H1 (cell line): ENCODE data around the gene DPEP1. TPM values are rescaled to one million over a fixed set of nuclear protein-coding genes. Genes with fewer than 3 reads are reported as not detected.

Source experiments
- CTCF ChIA-PET: fragments of 300-600 bp; sonication (Branson Sonifier 250); formaldehyde crosslinking; loops from one replicate; lab custom pipeline; 2021; ENCODE audit not compliant: partially characterized antibody; lab: Charles Lee
- POLR2A ChIA-PET: fragments of 300-600 bp; sonication (Branson Sonifier 250); formaldehyde crosslinking; loops from one replicate; lab custom pipeline; 2021; ENCODE audit warnings: inconsistent platforms; ENCODE audit not compliant: partially characterized antibody; lab: Charles Lee
- DNase-seq, 2 experiments: peaks; one replicate each; pipeline versions ENCODE4 v3.0.0 to v3.0.0-alpha.2; 2010 to 2022; ENCODE audit warnings: low spot score in 2 of 2, low read depth in 1 of 2, mixed read lengths in 1 of 2
- FAIRE-seq: peaks from 2 replicates; lab custom pipeline; 2011; peaks lifted over from hg19 to GRCh38; lab: Jason Lieb, UNC
- H2AFZ ChIP-seq: 2 replicates; pipeline ENCODE4 v1.8.1; 2012; ENCODE audit warnings: low read length, inconsistent platforms
- H2AK5ac ChIP-seq: 2 replicates; pipeline ENCODE4 v1.6.1; 2013; ENCODE audit warnings: low read depth, low read length
- H2BK120ac ChIP-seq: replicated peaks from 2 replicates; pipeline ENCODE3; 2013; ENCODE audit warnings: low read depth, low read length, inconsistent platforms
- H2BK12ac ChIP-seq: 2 replicates; pipeline ENCODE4 v1.6.1; 2013; ENCODE audit warnings: low read depth, low read length
- H2BK15ac ChIP-seq: 2 replicates; pipeline ENCODE4 v1.6.1; 2013; ENCODE audit warnings: low read length
- H2BK20ac ChIP-seq: 2 replicates; pipeline ENCODE4 v1.6.1; 2013; ENCODE audit warnings: low read length
- H2BK5ac ChIP-seq: 2 replicates; pipeline ENCODE4 v1.6.1; 2013; ENCODE audit warnings: low read depth, low read length
- H3K14ac ChIP-seq: 2 replicates; pipeline ENCODE4 v1.6.1; 2013; ENCODE audit warnings: inconsistent platforms; ENCODE audit not compliant: insufficient read length
- H3K18ac ChIP-seq: 2 replicates; pipeline ENCODE4 v1.6.1; 2013; ENCODE audit warnings: low read length; ENCODE audit errors: extremely low read depth
- H3K23ac ChIP-seq: 2 replicates; pipeline ENCODE4 v1.6.1; 2013; ENCODE audit warnings: inconsistent platforms; ENCODE audit not compliant: insufficient read length
- H3K23me2 ChIP-seq: 2 replicates; pipeline ENCODE4 v1.6.1; 2013; ENCODE audit warnings: low read depth, low read length
- H3K27ac ChIP-seq: 2 replicates; pipeline ENCODE4 v1.6.1; 2011; ENCODE audit warnings: low read depth, low read length, inconsistent platforms
- H3K27me3 ChIP-seq, 4 experiments: replicated peaks in 1 of 4; 1 replicate in 1 of 4; 2 replicates in 3 of 4; pipeline versions ENCODE4 v1.6.1 to v1.8.1; 2011 to 2013; ENCODE audit warnings: low read length in 3 of 4, mild to moderate bottlenecking in 3 of 4, inconsistent platforms in 2 of 4, mixed read lengths in 2 of 4, moderate library complexity in 1 of 4; ENCODE audit not compliant: control insufficient read depth in 3 of 4, insufficient read depth in 3 of 4; ENCODE audit errors: extremely low read depth in 1 of 4
- H3K36me3 ChIP-seq, 4 experiments: 2 replicates each; pipeline versions ENCODE4 v1.6.1 to v1.8.1; 2011 to 2013; ENCODE audit warnings: mild to moderate bottlenecking in 4 of 4, low read length in 3 of 4, moderate library complexity in 2 of 4, control low read depth in 1 of 4, inconsistent platforms in 1 of 4; ENCODE audit not compliant: insufficient read depth in 4 of 4, control insufficient read depth in 2 of 4
- H3K4ac ChIP-seq: replicated peaks from 2 replicates; pipeline ENCODE3; 2013; ENCODE audit warnings: low read length, low read depth, mixed read lengths, inconsistent platforms; ENCODE audit not compliant: insufficient read length
- H3K4me1 ChIP-seq, 4 experiments: replicated peaks in 1 of 4; 1 replicate in 1 of 4; 2 replicates in 3 of 4; pipeline versions ENCODE4 v1.6.1 to v1.8.1; 2011 to 2013; ENCODE audit warnings: low read length in 3 of 4, inconsistent platforms in 2 of 4, mixed read lengths in 1 of 4; ENCODE audit not compliant: insufficient read depth in 4 of 4, control insufficient read depth in 3 of 4
- H3K4me2 ChIP-seq, 2 experiments: 2 replicates each; pipeline versions ENCODE4 v1.6.1 to v1.8.1; 2011 to 2013; ENCODE audit warnings: low read depth in 2 of 2, low read length in 2 of 2, control low read depth in 1 of 2, inconsistent platforms in 1 of 2, mild to moderate bottlenecking in 1 of 2; ENCODE audit not compliant: insufficient read depth in 1 of 2
- H3K4me3 ChIP-seq, 4 experiments: fragments of 200-600, 300-600 bp in 1 of 4; sonication (generic), shearing (Covaris generic), sonication (Bioruptor Twin) in 1 of 4; 2 replicates each; pipeline versions ENCODE4 v1.5.1 to v1.8.1; 2011 to 2016; ENCODE audit warnings: low read length in 4 of 4, low read depth in 3 of 4, control low read depth in 2 of 4, inconsistent platforms in 2 of 4, mild to moderate bottlenecking in 2 of 4, mixed read lengths in 1 of 4, moderate library complexity in 1 of 4; ENCODE audit not compliant: insufficient read depth in 2 of 4; ENCODE audit errors: extremely low read depth in 1 of 4
- H3K56ac ChIP-seq: replicated peaks from 2 replicates; pipeline ENCODE3; 2013; ENCODE audit warnings: low read depth, mild to moderate bottlenecking, mixed read lengths, low read length, inconsistent platforms; ENCODE audit not compliant: insufficient read length
- H3K79me1 ChIP-seq: 2 replicates; pipeline ENCODE4 v1.6.1; 2013; ENCODE audit warnings: low read depth, low read length, control low read depth
- H3K79me2 ChIP-seq, 2 experiments: 2 replicates each; pipeline versions ENCODE4 v1.6.1 to v1.8.1; 2012 to 2013; ENCODE audit warnings: low read length in 2 of 2, mild to moderate bottlenecking in 2 of 2, inconsistent platforms in 1 of 2; ENCODE audit not compliant: insufficient read depth in 2 of 2, control insufficient read depth in 1 of 2
- H3K9ac ChIP-seq, 4 experiments: replicated peaks in 1 of 4; 1 replicate in 1 of 4; 2 replicates in 3 of 4; pipeline versions ENCODE4 v1.6.1 to v1.8.1; 2011 to 2013; ENCODE audit warnings: low read depth in 3 of 4, low read length in 3 of 4, control low read depth in 2 of 4, mild to moderate bottlenecking in 2 of 4, moderate library complexity in 2 of 4, inconsistent platforms in 1 of 4; ENCODE audit errors: extremely low read depth in 1 of 4
- H3K9me3 ChIP-seq, 2 experiments: 2 replicates each; pipeline versions ENCODE4 v1.6.1 to v1.8.1; 2012 to 2013; ENCODE audit warnings: mild to moderate bottlenecking in 2 of 2, moderate library complexity in 2 of 2, control low read depth in 1 of 2, inconsistent platforms in 1 of 2, low read depth in 1 of 2, low read length in 1 of 2, mixed read lengths in 1 of 2; ENCODE audit not compliant: insufficient read depth in 2 of 2
- H4K20me1 ChIP-seq, 2 experiments: replicated peaks in 1 of 2; 2 replicates each; pipeline versions ENCODE3 to v1.8.1; 2011 to 2013; ENCODE audit warnings: inconsistent platforms in 2 of 2, low read length in 2 of 2, mild to moderate bottlenecking in 1 of 2; ENCODE audit not compliant: insufficient read depth in 2 of 2, control insufficient read depth in 1 of 2
- H4K5ac ChIP-seq: 2 replicates; pipeline ENCODE4 v1.6.1; 2013; ENCODE audit warnings: low read length, low read depth, mixed read lengths, inconsistent platforms; ENCODE audit not compliant: insufficient read length
- H4K8ac ChIP-seq: 2 replicates; pipeline ENCODE4 v1.8.0; 2013; ENCODE audit warnings: mild to moderate bottlenecking, moderate library complexity, low read length, inconsistent platforms; ENCODE audit not compliant: insufficient read depth; ENCODE audit errors: extremely low read depth
- H4K91ac ChIP-seq: replicated peaks from 2 replicates; pipeline ENCODE3; 2013; ENCODE audit warnings: low read length, mixed read lengths, inconsistent platforms; ENCODE audit not compliant: insufficient read length
- CEBPB ChIP-seq: IDR thresholded peaks from 2 replicates; pipeline ENCODE4 v1.6.1; 2012; ENCODE audit warnings: low read depth, low read length
- EP300 ChIP-seq, 2 experiments: IDR thresholded peaks; 1 replicate in 1 of 2; 2 replicates in 1 of 2; pipeline ENCODE4 v1.6.1; 2011 to 2012; ENCODE audit warnings: low read depth in 2 of 2, low read length in 2 of 2, mild to moderate bottlenecking in 2 of 2, borderline replicate concordance in 1 of 2, inconsistent platforms in 1 of 2, moderate library complexity in 1 of 2
- NANOG ChIP-seq: IDR thresholded peaks from 2 replicates; pipeline ENCODE4 v1.6.1; 2011; ENCODE audit warnings: low read length, low read depth, mild to moderate bottlenecking, inconsistent platforms; ENCODE audit not compliant: insufficient read depth, poor library complexity, severe bottlenecking
- POLR2A ChIP-seq, 2 experiments: IDR thresholded peaks; 1 replicate in 1 of 2; 2 replicates in 1 of 2; pipeline ENCODE4 v1.6.1; 2011; ENCODE audit warnings: low read depth in 2 of 2, low read length in 2 of 2, mild to moderate bottlenecking in 2 of 2; ENCODE audit errors: control extremely low read depth in 1 of 2
- RAD21 ChIP-seq, 2 experiments: IDR thresholded peaks in 1 of 2; conservative IDR thresholded peaks in 1 of 2; 2 replicates each; pipeline ENCODE4 v1.6.1; 2011; ENCODE audit warnings: low read depth in 2 of 2, low read length in 2 of 2, improper control_type of control experiment in 1 of 2, inconsistent platforms in 1 of 2, mild to moderate bottlenecking in 1 of 2, moderate library complexity in 1 of 2
- RXRA ChIP-seq: IDR thresholded peaks from 2 replicates; pipeline ENCODE4 v1.6.1; 2011; ENCODE audit warnings: low read depth, mild to moderate bottlenecking, low read length, moderate library complexity; ENCODE audit not compliant: insufficient read depth
- SIN3A ChIP-seq, 2 experiments: IDR thresholded peaks in 1 of 2; conservative IDR thresholded peaks in 1 of 2; 2 replicates each; pipeline ENCODE4 v1.6.1; 2011 to 2012; ENCODE audit warnings: low read length in 2 of 2, improper control_type of control experiment in 1 of 2, low read depth in 1 of 2, mild to moderate bottlenecking in 1 of 2
- SIRT6 ChIP-seq: IDR thresholded peaks from one replicate; pipeline ENCODE4 v1.7.1; 2012; ENCODE audit warnings: low read length, inconsistent platforms
- SP4 ChIP-seq: IDR thresholded peaks from 2 replicates; pipeline ENCODE4 v1.6.1; 2012; ENCODE audit warnings: low read length, inconsistent platforms
- SRF ChIP-seq: IDR thresholded peaks from 2 replicates; pipeline ENCODE4 v1.6.1; 2011; ENCODE audit warnings: mild to moderate bottlenecking, low read depth, low read length, moderate library complexity
- SUZ12 ChIP-seq: fragments of 200-600 bp; sonication (generic); IDR thresholded peaks from 2 replicates; pipeline ENCODE4 v1.6.1; 2012; ENCODE audit warnings: mild to moderate bottlenecking, inconsistent platforms, low read length, moderate library complexity, mixed read lengths
- TAF1 ChIP-seq: IDR thresholded peaks from 2 replicates; pipeline ENCODE4 v1.6.1; 2011; ENCODE audit warnings: mild to moderate bottlenecking, low read depth, low read length
- TEAD4 ChIP-seq: IDR thresholded peaks from 2 replicates; pipeline ENCODE4 v1.6.1; 2012; ENCODE audit warnings: low read depth, low read length, inconsistent platforms, mixed read lengths
- WGBS, 2 experiments: shearing (Covaris generic) in 1 of 2; methylation state at CpG; one replicate each; pipeline versions ENCODE4 v1.1.6 to v1.1.7; 2013 to 2015; ENCODE audit warnings: low lambda C conversion rate in 2 of 2, mixed read lengths in 2 of 2, inconsistent platforms in 1 of 2, low coverage in 1 of 2, missing lambda C conversion rate in 1 of 2; ENCODE audit not compliant: insufficient replicate concordance in 2 of 2, insufficient coverage in 1 of 2, insufficient read length in 1 of 2; ENCODE audit errors: extremely low coverage in 1 of 2, missing lambda C conversion rate in 1 of 2; 5-methylcytosine and 5-hydroxymethylcytosine counted together
- polyA plus RNA-seq, 7 experiments: library from polyadenylated mRNA; depleted of rRNA in 3 of 7; stranded (reverse) in 5 of 7; unstranded in 2 of 7; fragments of >200 nt in 5 of 7; fragments of 200-250 nt in 2 of 7; gene quantifications; 1 replicate in 5 of 7; 2 replicates in 1 of 7; 4 replicates in 1 of 7; pipeline versions ENCODE4 v1.2.1 to v1.2.3, GENCODE V29; 2011 to 2013; ENCODE audit warnings: missing spikeins in 2 of 7, mixed read lengths in 2 of 7
- total RNA-seq: library from RNA; stranded (reverse); fragmentation: NEBNext Ultra II Directional; extraction: Animal tissue kit (Norgen Biotek cat#: 25700); gene quantifications from 2 replicates; pipeline ENCODE4 v1.2.1, GENCODE V29; 2021
- TF ChIP-seq, protein P1 (sequence below): IDR thresholded peaks from 2 replicates; pipeline ENCODE4 v1.6.1; 2012; ENCODE audit warnings: inconsistent platforms

Gene DPEP1
- total and polyA plus RNA-seq, 2 of the 8 experiments (the other 6 are each of a cell fraction or from before 2014, with no cell fraction given), result 2.8 to 3.1 TPM

DNA sequence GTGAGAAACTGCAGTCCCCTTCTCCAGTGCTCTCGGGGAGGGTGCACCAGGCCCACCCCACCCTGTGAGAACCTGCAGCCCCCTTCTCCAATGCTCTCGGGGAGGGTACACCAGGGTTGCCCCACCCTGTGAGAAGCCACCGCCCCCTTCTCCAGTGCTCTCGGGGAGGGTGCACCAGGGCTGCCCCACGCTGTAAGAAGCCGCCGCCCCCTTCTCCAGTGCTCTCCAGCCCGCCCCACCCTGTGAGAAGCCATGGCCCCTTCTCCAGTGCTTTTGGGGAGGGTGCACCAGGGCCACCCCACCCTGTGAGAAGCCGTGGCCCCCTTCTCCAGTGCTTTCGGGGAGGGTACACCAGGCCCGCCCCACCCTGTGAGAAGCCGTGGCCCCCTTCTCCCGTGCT, 56.3 kb downstream of the DPEP1 start:
- Histone ChIP-seq H3K4me3 (no peak overlapping the region), H2BK5ac (no peak overlapping the region), H2AFZ (no peak overlapping the region), H4K8ac (no peak overlapping the region), H3K18ac (no peak overlapping the region), H3K9me3 (peaks cover 9 to 12% of the 10 kb centered on the region in 2 experiments), H2AK5ac (no peak overlapping the region), H4K20me1 (peaks cover 0 to 2% of the 10 kb centered on the region in 2 experiments), H2BK12ac (no peak overlapping the region), H3K23ac (no peak overlapping the region), H3K9ac (no peak overlapping the region), H3K27ac (no peak overlapping the region), H4K91ac (no peak overlapping the region), H3K14ac (no peak overlapping the region), H3K79me1 (no peaks in the 10 kb centered on the region), H3K4ac (no peak overlapping the region), H2BK20ac (no peak overlapping the region), H2BK120ac (no peak overlapping the region), H3K4me2 (no peak overlapping the region), H3K27me3 (no peaks in the 10 kb centered on the region), H3K79me2 (no peaks in the 10 kb centered on the region), H4K5ac (no peak overlapping the region), H3K36me3 (peaks cover 0 to 4% (median 0%) of the 10 kb centered on the region in 4 experiments; a peak in 1 of 8 replicates), H3K56ac (no peak overlapping the region), H3K4me1 (no peaks in the 10 kb centered on the region), H3K23me2 (no peaks in the 10 kb centered on the region), H2BK15ac (no peak overlapping the region)
- no peak for DNase-seq
- FAIRE-seq, result no peak
- POLR2A ChIA-PET, result interaction anchor here (0.6 kb wide), 1 partner anchor 19 kb away, joined by 3 read pairs; no protein-coding TSS in a partner anchor
- CTCF ChIA-PET, result interaction anchor here (0.8 to 1.9 kb wide), 4 partner anchors 30 to 227 kb away, joined by 3 to 11 read pairs (median 6); no protein-coding TSS in a partner anchor
- WGBS, 2 experiments, result 86% methylated on average over 4 of the region's 13 CpGs; no CpG with 5 or more reads in 1 of the 2 experiments
- TF ChIP-seq POLR2A (IDR thresholded peaks at IDR 0.05; ENCODE audit: control extremely low read depth in 1 of 2, low read depth in 2 of 2, low read length in 2 of 2) (no peak), SRF (no peak), TEAD4 (no peak), SUZ12 (no peak), SP4 (no peak), RAD21 (IDR thresholded peaks at IDR 0.05 in 1 of 2, conservative IDR thresholded peaks at IDR 0.05 in 1 of 2; ENCODE audit: low read depth in 2 of 2, low read length in 2 of 2) (no peak), SIN3A (conservative IDR thresholded peaks at IDR 0.05 in 1 of 2, IDR thresholded peaks at IDR 0.05 in 1 of 2; ENCODE audit: low read depth in 1 of 2, low read length in 2 of 2) (no peak), TAF1 (no peak), EP300 (IDR thresholded peaks at IDR 0.05; ENCODE audit: borderline replicate concordance in 1 of 2, low read depth in 2 of 2, low read length in 2 of 2) (no peak), CEBPB (no peak), NANOG (no peak), RXRA (no peak), SIRT6 (no peak)
- TF ChIP-seq, protein P1, sequence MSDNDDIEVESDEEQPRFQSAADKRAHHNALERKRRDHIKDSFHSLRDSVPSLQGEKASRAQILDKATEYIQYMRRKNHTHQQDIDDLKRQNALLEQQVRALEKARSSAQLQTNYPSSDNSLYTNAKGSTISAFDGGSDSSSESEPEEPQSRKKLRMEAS, result no peak
